ENCODE data around the gene TBC1D8B.

The TBC1D8B gene

DNA sequence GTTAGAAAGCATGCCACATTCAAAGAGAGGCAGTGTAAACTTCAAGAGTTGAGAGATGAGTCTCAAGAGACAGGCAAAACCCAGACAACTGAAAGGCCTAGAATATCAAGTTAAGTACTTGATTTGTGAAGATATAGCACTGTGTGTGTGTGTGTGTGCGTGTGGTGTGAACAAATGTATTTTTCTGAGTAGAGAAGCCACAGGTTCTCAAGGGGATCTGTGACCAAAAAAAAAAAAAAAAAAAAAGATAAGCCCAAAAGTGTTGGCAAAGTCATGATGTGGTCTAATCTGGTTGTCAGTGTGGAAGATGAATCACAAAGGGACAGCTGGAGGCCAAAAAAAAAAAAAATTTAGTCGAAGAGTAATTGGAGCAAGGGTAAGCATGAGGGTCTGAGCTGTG is 96.8 kb downstream of the TBC1D8B start:
- DNase-seq, result peak; percentile 23

DNA sequence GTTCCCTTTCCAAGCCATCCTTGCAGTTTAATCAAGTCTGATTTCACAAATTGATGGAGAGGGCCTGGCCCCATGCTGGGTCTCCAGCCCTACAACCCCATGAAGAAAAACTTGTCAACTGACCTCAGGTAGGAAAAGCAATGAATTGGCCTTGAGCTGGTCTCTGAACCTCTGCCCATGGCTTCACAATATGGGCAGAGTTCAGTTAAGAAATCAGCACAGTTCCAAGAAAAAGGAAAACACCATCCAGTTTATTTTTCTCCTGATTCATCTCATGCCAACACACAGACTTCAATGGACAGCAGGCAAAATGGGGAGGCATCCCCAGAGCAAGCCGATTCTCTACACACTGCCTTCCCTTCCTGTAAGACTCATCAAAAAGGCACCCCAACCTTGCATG is 97.4 kb downstream of the TBC1D8B start:
- no peak for DNase-seq

DNA sequence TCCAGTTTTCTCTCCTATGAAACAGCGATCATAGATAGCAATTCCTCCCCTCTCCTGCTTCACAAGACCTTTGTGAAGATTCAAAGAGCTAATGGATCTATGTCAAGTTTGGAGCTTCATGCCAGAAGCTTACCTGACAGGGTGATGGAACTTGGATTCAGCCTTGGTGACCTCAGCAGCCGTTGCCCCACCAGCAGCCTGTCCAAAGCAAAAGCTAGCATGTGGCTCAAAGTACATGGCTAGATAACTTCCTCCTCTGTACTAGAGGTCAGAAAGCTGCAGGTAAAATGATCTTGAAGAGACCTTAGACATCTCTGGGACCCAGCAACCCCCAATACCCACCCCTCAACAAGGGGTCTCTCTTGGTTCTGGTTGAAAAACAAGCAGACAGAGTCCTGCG is 98.9 kb downstream of the TBC1D8B start:
- no peak for DNase-seq

DNA sequence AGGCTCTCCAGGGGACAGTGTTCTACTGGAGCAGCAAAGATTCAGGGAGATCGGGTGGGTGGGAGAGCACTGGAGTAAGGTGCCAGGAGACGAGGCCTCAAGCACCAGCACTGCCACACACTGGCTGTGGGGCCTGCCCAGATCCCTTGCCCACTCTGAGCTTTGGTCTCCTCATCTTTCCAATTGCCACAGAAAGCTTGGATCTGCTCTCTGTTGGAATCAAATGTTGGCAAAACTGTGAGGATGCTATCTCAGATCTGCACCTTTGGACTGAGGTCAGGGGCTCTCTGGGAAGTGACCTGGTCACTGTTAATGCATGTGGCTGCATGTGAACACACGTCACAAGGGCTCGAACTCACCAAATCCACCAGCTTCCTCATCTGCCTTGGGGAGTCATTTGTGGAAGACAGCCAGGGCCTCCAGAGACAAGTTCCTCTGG is 99.3 kb downstream of the TBC1D8B start:
- DNase-seq, result no peak

DNA sequence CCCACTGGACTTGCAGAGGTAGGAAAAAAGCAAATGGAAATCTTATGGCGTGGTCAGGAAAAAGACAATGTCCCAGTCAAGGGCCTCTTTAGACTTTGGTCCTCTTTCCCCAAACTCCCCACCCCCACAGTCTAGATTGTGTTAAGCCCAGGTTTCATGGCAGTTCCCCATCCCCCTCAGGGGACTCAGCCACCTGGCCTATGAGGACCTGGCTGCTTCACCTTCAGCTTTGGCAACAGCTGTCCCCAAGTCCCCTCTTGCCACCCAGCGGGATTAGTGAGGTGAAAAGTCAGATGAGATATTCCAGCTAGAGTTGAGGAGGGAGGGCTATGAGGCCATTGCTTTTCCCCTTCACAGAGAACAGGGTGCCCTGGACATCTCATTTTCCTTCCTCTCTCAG is 100.2 kb downstream of the TBC1D8B start:
- no peak for DNase-seq

DNA sequence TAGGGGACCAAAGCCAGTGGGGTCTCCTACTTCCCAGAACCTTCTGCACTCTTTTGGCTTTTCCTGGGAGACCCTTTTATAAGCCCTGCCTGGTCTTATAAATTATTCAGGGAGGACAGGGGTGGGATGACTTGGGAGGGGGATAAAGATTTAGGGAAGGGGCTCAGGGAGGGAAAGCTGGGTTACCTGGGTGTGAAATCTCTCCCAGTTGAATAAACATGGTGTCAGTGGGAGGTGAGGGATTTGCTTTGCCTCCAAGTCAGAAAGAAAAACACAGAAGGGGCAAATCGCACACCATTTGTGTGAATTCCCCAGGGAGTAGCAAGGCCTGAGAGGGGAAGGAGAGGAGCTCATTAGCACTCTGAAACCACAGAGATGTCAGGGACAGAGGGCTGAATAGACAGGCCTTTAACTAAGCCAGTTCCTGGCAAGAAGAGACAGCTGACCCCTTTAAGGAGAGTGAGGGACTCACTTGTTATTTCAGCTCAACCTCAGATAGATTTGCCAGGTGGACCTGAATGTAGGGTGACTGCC is 100.9 kb downstream of the TBC1D8B start, which contains the start of gene RIPPLY1:
Gene RIPPLY1, minus strand, starts transcription at position 51 of the 534 bp plus-strand sequence. CDS start 54 bp downstream, outside the sequence.
- DNase-seq, result no peak

DNA sequence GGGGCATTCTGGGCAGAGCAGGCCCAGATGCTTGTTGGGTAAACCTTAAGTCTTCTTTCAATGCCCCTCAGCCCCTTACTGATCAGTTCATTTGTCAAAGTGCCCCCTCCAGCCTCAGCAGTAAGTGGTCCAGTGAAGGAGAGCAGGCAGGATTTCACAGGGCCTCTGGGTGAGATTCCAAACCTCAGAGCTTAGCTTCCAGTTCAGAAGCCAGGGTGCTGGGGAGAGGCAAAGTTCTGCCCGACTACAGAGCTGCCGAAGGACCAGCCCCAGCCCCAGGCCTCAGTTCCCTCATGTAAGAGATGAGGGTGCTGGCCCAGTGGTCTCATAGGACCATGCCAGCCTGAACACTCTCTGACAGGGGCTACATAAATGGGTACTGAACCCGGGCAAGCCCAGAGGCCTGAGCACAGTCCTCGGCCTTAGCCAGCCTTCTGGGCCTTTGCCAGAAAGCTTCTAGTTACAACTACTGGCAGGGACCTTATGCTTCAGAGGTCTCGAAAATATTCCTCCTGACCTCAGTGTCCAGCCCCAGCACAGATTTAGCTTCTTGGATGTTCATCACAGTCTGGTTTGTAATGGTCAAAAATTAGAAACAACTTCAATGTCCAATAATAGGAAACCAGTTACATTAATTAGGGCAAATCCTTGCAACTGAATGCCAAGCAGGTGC is 101.5 kb downstream of the TBC1D8B start:
- no peak for DNase-seq

DNA sequence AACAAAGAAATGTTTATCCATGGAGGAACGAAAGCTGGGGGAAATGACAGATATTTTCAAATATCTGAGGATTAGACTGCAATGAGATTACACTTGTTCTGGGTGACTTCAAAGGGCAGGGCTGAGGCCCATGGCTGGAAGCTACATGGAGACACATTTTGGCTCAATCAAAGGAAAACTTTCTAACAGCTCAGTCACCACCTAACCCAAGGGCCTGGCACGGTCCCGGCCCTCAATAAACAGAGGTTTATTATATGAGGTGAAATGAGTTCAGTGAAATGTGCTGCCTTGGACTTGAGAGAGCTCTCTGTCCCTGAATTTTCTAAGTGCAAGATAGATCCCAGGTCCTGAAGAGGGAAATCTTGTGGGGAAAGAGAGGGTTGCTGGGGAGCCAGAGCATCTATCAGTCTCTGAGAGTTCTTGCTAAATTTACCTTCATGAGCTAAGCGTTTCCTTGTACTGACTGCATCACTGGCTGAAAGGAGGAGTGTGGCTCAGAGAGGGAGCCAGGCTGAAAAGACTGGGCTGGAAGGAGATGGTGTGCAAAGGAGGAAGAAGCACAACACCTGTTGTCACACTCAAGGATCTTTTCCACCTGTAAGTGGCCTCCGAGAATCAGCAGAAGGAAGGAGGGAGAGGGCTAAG is 102.7 kb downstream of the TBC1D8B start:
- DNase-seq, result no peak

DNA sequence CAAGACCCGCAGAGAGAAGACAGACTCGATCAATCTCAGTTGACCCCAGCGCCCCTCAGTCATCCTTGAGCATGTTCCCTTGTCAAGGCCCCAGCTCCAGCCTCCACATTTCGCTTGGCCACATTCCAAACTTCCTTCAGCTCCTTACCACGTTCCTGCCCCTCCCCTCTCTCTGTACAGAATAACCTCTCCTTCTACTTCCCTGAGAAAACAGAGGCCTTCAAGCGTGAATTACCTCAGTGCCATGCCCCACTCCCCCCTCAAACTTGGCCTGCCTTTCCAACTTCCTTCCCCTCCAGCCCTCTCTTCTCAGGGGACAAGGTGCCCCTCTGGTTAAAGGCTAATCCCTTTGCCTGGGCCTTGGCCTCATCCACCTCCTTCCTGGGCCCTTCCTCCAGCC is 103.9 kb downstream of the TBC1D8B start:
- DNase-seq, result no peak

DNA sequence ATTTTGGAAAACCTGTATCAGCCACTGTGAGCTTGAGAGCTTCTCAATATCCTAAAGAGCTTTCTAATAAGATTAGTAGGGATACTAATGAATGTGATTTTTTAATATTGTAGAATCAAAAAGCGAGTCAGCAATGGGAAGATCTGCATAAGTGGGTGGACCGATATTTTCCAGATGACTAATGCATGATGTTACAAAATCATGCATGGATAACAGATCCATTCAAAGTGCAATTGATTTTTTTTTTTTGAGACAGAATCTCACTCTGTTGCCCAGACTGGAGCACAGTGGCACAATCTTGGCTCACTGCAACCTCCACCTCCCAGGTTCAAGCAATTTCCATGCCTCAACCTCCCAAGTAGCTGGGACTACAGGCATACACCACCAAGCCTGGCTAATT is 110.4 kb downstream of the TBC1D8B start:
- no peak for DNase-seq

DNA sequence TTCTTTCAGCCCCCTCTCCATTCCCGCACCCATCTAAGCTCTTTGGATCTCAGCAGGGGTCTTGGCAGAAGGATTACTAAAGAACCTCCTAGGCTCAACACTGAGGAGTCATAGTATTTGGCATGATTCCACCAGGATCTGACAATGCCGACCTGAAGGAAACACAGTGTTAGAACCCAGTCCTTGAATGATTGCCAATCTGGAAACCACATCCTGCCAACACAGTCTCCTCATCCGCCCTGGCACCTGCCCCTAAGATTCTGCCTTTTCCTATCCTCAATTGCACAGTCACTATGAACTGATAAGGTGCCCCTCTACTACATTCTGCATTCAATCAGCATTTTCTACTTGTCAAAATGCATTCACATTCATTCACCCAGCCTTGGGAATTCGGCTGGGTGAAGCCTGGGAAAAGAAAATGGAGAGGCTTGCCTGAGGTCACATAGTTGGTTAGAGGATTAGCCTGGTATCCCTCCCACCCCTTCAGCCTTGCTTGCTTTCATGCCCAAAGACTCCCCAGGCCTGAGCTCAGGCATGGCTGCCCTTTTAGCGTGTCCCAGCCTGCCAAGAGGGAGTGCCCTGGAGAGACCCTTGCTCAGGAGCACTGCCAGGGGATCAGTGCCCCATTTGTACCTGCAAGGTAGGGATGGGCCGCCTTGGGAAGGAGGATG is 115.5 kb downstream of the TBC1D8B start:
- peak; percentile 85 for DNase-seq

DNA sequence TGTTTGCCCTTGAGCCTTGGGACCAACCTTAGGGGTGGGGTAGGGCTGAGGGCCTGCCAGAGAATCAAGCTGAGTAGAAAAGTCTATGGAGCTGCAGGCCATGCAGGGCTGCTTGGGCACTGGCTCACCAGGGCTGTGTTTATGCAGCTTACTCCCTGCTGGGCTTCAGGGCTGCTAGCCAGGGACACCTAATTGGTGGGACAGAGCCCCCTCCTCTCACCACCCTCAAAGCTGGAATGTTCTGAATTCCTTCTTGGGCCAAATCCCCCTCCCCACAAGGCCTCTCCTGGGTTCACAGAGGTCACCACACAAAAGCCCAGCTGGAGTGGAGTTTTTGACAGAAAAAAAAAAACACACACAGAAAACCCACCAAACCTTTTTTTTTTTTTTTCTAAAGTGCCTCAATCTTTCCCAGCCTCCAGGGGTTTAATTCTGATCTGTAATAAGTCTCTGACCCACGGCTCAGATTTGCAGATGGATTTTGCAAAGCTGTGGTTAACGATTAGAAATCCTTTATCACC is 117.5 kb downstream of the TBC1D8B start, which contains the start of gene CLDN2:
Gene CLDN2, plus strand, starts transcription at position 471 of the 521 bp plus-strand sequence. CDS start 7,827 bp downstream, outside the sequence.
- DNase-seq, result no peak

DNA sequence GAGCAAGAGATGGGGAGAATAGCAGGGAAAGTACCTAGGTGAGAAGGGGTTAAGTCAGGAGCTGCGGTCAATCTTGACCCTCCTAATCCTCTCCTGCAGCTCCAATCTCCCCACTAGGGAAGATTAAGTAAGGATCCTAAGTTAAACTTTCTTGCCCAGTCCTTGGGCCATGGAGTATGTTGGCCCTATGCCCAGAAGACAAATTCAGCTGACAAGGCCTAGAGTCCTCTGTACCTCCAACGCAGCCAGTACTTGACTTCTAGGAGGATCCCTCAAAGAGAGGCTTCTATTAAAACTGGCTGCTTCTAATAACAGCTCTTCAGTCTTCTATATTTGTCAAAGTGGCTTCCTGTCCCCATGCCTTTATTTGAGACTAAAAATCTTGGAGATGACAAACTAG is 119.2 kb downstream of the TBC1D8B start:
- DNase-seq, result no peak

All from hematopoietic multipotent progenitor cell treated with erythropoietin and hydrocortisone succinate and interleukin-3 and kit ligand, for 8 days (in vitro differentiated cells).